ENCODE measurements around the gene YOD1. TPM values are rescaled to one million over a fixed set of nuclear protein-coding genes. Genes with fewer than 3 reads are reported as not detected.

Gene YOD1
- total and polyA plus RNA-seq, 2 of the 13 experiments (the other 11 are each of a cell fraction or from before 2014, with no cell fraction given) = 3.4 to 9.1 TPM

DNA sequence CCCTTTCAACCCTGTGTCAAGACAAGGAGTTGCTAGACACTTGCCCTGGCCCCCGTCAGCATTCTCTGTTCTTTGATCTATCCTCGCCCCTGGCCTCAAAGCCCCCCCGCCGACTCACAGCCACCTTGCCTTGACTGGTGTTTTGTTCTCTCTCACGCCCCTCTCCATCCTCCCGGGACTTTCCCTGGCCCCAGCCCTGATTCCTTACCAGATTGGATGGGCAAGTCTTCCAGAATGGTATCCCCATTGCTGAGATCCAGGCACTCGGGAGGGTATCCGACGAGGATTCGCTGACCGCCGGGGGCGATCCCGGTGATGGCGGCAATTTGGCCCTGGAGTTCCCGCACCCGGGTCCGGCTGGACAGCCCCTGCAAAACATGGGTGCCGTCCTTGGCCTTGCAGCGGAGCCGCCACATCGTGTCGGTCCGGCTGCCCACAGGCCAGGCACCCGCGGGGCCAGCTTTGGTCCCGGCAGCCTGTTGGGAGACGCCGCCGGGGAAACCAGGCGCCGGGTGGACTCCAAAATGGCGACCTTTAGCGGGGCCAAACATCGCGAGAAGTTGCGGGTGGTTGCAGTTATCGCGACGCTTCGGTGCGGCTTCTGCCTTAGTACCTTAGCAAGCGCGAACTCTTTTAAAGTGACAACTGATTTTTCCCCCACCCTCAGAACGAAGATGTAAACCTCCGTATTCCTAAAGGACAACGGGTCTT lies 373 bp downstream of the YOD1 start (continued):
- TF ChIP-seq RFX5 (IDR thresholded peaks at IDR 0.05; ENCODE audit: low read depth, low read length) (0 out of 2 replicates have a peak, but pooled peaks have one; percentile 5), MIXL1 (CRISPR knock-in tag; IDR thresholded peaks at IDR 0.05) (no peak), HNRNPL (IDR thresholded peaks at IDR 0.05; ENCODE audit: low read depth, low read length) (0 out of 2 replicates have a peak, but pooled peaks have one; percentile 19), SMARCE1 (IDR thresholded peaks at IDR 0.05; ENCODE audit: borderline replicate concordance) (no peak), ELF1 (CRISPR knock-in tag; IDR thresholded peaks at IDR 0.05) (peak; percentile 7; the same call in 1 of the 2 replicates), ZFY (CRISPR knock-in tag; IDR thresholded peaks at IDR 0.05) (peak; percentile 75), ZNF232 (CRISPR knock-in tag; IDR thresholded peaks at IDR 0.05; ENCODE audit: borderline replicate concordance) (no peak; the same call in 1 of the 2 replicates), POGZ (CRISPR knock-in tag; IDR thresholded peaks at IDR 0.05) (peak; percentile 91; the same call in 1 of the 2 replicates), MED8 (CRISPR knock-in tag; IDR thresholded peaks at IDR 0.05; ENCODE audit: insufficient replicate concordance) (peak; percentile 42), ZFP37 (CRISPR knock-in tag; IDR thresholded peaks at IDR 0.05; ENCODE audit: borderline replicate concordance) (no peak), ZNF678 (CRISPR knock-in tag; IDR thresholded peaks at IDR 0.05) (no peak), ZNF644 (CRISPR knock-in tag; IDR thresholded peaks at IDR 0.05; ENCODE audit: low read depth) (peak; percentile 49; the same call in 1 of the 2 replicates), TEAD3 (CRISPR knock-in tag; optimal IDR thresholded peaks at IDR 0.05; ENCODE audit: borderline replicate concordance) (no peak), SALL2 (CRISPR knock-in tag; IDR thresholded peaks at IDR 0.05) (peak; percentile 30; the same call in 1 of the 2 replicates)
- TF ChIP-seq, protein P1, sequence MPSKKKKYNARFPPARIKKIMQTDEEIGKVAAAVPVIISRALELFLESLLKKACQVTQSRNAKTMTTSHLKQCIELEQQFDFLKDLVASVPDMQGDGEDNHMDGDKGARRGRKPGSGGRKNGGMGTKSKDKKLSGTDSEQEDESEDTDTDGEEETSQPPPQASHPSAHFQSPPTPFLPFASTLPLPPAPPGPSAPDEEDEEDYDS (CRISPR knock-in tag; IDR thresholded peaks at IDR 0.05) = peak; percentile 86
- TF ChIP-seq, protein P2, sequence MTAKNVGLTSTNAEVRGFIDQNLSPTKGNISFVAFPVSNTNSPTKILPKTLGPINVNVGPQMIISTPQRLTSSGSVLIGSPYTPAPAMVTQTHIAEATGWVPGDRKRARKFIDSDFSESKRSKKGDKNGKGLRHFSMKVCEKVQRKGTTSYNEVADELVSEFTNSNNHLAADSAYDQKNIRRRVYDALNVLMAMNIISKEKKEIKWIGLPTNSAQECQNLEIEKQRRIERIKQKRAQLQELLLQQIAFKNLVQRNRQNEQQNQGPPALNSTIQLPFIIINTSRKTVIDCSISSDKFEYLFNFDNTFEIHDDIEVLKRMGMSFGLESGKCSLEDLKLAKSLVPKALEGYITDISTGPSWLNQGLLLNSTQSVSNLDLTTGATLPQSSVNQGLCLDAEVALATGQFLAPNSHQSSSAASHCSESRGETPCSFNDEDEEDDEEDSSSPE (CRISPR knock-in tag; IDR thresholded peaks at IDR 0.05) = peak; percentile 57
- TF ChIP-seq, protein P3, sequence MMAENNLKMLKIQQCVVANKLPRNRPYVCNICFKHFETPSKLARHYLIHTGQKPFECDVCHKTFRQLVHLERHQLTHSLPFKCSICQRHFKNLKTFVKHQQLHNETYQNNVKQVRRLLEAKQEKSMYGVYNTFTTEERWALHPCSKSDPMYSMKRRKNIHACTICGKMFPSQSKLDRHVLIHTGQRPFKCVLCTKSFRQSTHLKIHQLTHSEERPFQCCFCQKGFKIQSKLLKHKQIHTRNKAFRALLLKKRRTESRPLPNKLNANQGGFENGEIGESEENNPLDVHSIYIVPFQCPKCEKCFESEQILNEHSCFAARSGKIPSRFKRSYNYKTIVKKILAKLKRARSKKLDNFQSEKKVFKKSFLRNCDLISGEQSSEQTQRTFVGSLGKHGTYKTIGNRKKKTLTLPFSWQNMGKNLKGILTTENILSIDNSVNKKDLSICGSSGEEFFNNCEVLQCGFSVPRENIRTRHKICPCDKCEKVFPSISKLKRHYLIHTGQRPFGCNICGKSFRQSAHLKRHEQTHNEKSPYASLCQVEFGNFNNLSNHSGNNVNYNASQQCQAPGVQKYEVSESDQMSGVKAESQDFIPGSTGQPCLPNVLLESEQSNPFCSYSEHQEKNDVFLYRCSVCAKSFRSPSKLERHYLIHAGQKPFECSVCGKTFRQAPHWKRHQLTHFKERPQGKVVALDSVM (CRISPR knock-in tag; IDR thresholded peaks at IDR 0.05) = peak; percentile 23; the same call in 1 of the 2 replicates
- TF ChIP-seq, protein P4, sequence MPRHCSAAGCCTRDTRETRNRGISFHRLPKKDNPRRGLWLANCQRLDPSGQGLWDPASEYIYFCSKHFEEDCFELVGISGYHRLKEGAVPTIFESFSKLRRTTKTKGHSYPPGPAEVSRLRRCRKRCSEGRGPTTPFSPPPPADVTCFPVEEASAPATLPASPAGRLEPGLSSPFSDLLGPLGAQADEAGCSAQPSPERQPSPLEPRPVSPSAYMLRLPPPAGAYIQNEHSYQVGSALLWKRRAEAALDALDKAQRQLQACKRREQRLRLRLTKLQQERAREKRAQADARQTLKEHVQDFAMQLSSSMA (CRISPR knock-in tag; IDR thresholded peaks at IDR 0.05) = no peak
- TF ChIP-seq, protein P5, sequence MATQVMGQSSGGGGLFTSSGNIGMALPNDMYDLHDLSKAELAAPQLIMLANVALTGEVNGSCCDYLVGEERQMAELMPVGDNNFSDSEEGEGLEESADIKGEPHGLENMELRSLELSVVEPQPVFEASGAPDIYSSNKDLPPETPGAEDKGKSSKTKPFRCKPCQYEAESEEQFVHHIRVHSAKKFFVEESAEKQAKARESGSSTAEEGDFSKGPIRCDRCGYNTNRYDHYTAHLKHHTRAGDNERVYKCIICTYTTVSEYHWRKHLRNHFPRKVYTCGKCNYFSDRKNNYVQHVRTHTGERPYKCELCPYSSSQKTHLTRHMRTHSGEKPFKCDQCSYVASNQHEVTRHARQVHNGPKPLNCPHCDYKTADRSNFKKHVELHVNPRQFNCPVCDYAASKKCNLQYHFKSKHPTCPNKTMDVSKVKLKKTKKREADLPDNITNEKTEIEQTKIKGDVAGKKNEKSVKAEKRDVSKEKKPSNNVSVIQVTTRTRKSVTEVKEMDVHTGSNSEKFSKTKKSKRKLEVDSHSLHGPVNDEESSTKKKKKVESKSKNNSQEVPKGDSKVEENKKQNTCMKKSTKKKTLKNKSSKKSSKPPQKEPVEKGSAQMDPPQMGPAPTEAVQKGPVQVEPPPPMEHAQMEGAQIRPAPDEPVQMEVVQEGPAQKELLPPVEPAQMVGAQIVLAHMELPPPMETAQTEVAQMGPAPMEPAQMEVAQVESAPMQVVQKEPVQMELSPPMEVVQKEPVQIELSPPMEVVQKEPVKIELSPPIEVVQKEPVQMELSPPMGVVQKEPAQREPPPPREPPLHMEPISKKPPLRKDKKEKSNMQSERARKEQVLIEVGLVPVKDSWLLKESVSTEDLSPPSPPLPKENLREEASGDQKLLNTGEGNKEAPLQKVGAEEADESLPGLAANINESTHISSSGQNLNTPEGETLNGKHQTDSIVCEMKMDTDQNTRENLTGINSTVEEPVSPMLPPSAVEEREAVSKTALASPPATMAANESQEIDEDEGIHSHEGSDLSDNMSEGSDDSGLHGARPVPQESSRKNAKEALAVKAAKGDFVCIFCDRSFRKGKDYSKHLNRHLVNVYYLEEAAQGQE (IDR thresholded peaks at IDR 0.05; ENCODE audit: borderline replicate concordance in 1 of 2, low read depth in 1 of 2, low read length in 2 of 2) = no peak
- TF ChIP-seq, protein P6, sequence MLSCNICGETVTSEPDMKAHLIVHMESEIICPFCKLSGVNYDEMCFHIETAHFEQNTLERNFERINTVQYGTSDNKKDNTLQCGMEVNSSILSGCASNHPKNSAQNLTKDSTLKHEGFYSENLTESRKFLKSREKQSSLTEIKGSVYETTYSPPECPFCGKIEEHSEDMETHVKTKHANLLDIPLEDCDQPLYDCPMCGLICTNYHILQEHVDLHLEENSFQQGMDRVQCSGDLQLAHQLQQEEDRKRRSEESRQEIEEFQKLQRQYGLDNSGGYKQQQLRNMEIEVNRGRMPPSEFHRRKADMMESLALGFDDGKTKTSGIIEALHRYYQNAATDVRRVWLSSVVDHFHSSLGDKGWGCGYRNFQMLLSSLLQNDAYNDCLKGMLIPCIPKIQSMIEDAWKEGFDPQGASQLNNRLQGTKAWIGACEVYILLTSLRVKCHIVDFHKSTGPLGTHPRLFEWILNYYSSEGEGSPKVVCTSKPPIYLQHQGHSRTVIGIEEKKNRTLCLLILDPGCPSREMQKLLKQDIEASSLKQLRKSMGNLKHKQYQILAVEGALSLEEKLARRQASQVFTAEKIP (CRISPR knock-in tag; IDR thresholded peaks at IDR 0.05; ENCODE audit: borderline replicate concordance) = no peak
